IPS-18c (cell line): ENCODE measurements around the gene TMEM39A.

ENCODE experiments used
- H3K4me3 ChIP-seq: 2 replicates; pipeline ENCODE4 v1.7.0; 2013; ENCODE audit warnings: low read depth, mild to moderate bottlenecking, low read length, moderate library complexity; ENCODE audit not compliant: insufficient read depth
- H3K9me3 ChIP-seq: one replicate; pipeline ENCODE4 v1.6.1; 2013; ENCODE audit warnings: mild to moderate bottlenecking, low read length, moderate library complexity; ENCODE audit not compliant: control insufficient read depth, insufficient read depth

TMEM39A gene

DNA sequence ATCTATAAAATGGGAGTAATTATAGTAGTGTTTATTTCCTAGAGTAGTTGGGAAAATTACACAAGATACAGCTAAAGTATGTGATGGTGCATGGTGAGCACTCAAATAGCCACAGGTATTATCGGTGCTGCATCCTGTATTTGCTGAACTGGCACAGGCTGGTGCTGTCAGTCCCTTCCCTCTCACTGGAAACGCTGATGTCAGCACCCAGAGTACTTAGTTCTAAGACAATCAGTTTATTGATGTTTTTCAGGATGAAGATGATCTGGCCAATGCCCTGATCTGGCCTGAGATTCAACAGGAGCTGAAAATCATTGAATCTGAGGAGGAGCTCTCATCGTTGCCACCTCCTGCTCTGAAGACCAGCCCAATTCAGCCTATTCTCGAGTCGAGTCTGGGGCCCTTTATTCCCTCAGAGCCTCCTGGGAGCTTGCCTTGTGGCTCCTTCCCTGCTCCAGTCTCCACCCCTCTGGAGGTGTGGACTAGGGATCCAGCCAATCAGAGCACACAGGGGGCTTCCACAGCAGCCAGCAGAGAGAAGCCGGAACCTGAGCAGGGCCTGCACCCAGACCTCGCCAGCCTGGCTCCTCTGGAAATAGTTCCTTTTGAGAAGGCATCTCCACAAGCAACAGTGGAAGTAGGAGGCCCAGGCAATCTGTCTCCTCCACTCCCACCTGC is 49.7 kb downstream of the TMEM39A start:
- H3K4me3 ChIP-seq: no peak overlapping the region
- H3K9me3 ChIP-seq: peaks cover 2% of the 10 kb centered on the region

- Histone ChIP-seq H3K4me3 (no peak overlapping the region), H3K9me3 (peaks cover 2% of the 10 kb centered on the region)
Observed at GRCh38 chr3:119409844-119410243, 53.6 kb downstream of the TMEM39A start.

GRCh38 chr3:119408243-119408950 is 55.0 kb downstream of the TMEM39A start:
- H3K4me3 ChIP-seq: no peak overlapping the region

DNA sequence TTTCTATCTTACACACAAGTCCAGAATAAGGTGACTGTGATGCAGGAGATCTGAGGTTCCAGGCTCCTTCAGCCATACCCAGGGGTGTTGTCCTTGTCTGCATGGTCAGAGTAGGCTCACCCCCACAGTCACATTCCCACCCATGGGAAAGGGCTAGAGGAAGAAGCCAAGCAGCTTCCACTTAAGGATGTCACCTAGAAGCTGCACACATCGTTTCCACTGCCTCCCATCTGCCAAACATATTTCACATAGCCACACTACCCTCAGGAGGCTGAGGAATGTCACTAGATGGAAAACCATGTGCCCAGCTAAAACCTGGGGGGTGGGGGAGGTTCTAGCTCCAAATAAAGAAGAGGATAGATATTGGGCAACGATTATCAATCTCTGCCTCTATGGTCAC is 58.1 kb downstream of the TMEM39A start:
- Histone ChIP-seq H3K9me3 (no peaks in the 10 kb centered on the region), H3K4me3 (no peak overlapping the region)

More at GRCh38 chr3:119408243-119408950, 55.0 kb downstream of the TMEM39A start:
- peaks cover 2% of the 10 kb centered on the region for H3K9me3 ChIP-seq

DNA sequence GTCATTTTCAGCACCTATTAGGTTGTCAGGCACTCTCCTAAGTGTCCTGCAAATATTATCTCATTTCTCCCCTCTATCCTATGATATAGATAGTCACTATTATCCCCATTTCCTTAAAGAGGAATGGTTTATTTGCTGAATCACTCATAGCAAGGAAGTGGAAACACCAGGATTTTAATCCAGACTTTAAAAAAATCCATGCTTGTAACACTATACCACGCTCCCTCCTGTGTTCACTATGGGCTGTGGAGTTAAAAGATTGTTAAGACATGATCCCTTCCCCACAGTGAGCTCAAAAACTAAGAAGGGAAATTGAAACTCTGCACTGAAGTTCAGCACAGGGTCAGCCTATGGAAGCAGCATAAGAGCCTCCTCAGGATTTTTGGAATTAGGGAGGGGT is 60.2 kb downstream of the TMEM39A start:
- no peak overlapping the region for H3K4me3 ChIP-seq
- no peaks in the 10 kb centered on the region for H3K9me3 ChIP-seq

GRCh38 chr3:119402791-119403190 is 60.6 kb downstream of the TMEM39A start:
- no peak overlapping the region for H3K4me3 ChIP-seq
- no peaks in the 10 kb centered on the region for H3K9me3 ChIP-seq

DNA sequence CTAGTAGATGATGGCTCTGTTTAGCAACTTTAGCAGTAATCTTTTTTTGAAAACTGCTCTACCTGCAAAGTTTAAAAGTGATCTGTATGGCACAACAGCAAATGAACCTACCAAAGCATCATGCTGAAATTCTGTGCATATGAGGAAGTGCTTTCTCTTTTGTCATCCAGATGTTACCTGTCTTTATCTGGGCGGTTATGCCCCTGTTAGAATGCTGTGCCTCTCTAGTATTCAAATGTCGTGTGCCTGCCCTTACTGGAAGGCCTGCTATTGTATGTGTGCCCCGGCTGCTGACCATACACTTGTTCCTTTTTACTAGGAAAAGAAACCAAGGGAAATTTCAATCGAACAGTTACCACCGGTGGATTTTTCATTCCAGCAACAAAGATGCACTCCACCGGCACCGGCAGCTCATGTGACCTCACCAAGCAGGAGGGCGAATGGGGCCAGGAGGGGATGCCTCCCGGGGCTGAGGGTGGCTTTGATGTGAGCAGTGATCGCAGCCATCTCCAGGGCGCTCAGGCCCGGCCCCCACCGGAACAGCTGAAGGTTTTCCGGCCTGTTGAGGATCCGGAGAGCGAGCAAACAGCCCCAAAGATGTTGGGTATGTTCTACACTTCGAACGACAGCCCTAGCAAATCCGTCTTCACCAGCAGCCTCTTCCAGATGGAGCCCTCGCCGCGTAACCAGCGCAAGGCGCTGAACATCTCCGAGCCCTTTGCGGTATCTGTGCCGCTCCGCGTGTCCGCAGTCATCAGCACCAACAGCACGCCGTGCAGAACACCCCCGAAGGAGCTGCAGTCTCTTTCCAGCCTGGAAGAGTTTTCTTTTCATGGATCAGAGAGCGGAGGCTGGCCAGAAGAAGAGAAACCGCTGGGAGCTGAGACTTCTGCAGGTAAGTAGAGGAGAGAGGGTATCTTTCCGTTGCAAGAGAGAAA is 61.6 kb downstream of the TMEM39A start:
- Histone ChIP-seq H3K9me3 (no peaks in the 10 kb centered on the region), H3K4me3 (no peak overlapping the region)

DNA sequence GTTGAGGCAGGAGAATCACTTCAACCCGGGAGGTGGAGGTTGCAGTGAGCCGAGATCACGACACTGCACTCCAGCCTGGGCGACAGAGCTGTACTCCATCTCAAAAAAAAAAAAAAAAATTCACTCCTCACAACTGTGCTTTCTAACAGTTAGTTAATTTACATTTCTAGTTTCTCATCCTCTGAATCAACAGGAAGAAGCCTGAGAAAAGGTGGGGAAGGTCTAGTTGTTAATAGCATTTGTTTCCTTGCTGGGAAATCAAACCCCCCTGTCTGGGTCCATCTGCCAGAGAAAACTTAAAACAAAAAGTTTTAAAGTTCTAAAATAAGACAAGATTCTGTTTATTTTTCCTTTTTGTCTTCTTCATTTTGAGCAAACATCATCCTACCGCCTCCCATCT is 62.3 kb downstream of the TMEM39A start:
- Histone ChIP-seq H3K4me3 (no peak overlapping the region), H3K9me3 (no peaks in the 10 kb centered on the region)

- no peaks in the 10 kb centered on the region for H3K9me3 ChIP-seq
- no peak overlapping the region for H3K4me3 ChIP-seq
Observed at GRCh38 chr3:119400466-119400865, 62.9 kb downstream of the TMEM39A start.

DNA sequence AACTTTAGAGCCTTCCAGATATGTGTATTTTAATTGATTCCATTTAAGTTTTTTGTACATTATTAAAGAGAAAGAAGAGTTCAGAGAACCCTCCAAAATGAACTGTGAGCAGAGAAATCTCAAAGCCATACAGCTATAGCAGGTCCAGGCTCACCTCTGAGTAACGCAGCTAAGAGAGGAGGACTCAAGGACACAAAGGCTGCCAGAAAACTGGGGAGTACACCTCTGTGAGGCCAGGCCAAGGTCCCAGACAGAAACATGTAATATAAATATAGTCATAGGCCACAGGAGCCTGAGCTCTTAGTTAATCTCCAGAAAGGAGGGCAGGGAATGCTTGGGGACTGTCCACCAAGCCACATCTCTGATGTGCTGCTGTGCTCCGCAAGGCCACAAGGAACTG is 66.5 kb downstream of the TMEM39A start:
- H3K4me3 ChIP-seq: no peak overlapping the region
- H3K9me3 ChIP-seq: no peaks in the 10 kb centered on the region

GRCh38 chr3:119395923-119396358 is 67.5 kb downstream of the TMEM39A start:
- no peak overlapping the region for H3K4me3 ChIP-seq

DNA sequence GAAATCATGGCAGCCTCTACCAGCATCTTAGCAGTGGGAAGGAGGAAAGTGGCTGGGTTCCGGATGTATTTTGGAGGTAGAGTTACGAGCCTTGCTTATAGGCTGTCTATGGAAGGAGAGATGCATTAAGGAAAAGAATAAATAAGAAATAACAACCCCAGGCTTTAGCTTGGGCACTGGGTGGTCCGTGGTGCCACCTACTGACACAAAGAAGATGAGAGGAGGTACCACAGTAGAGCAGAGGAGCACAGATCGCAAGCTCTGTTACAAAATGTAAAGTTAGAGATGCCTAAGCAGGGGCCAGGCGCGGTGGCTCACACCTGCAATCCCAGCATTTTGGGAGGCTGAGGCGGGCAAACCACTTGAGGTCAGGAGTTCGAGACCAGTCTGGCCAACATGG is 74.8 kb downstream of the TMEM39A start:
- no peaks in the 10 kb centered on the region for H3K9me3 ChIP-seq
- H3K4me3 ChIP-seq: no peak overlapping the region

More at GRCh38 chr3:119395923-119396358, 67.5 kb downstream of the TMEM39A start:
- H3K9me3 ChIP-seq: no peaks in the 10 kb centered on the region

GRCh38 chr3:119382134-119382533 is 81.3 kb downstream of the TMEM39A start:
- H3K4me3 ChIP-seq: no peak overlapping the region
- no peaks in the 10 kb centered on the region for H3K9me3 ChIP-seq

DNA sequence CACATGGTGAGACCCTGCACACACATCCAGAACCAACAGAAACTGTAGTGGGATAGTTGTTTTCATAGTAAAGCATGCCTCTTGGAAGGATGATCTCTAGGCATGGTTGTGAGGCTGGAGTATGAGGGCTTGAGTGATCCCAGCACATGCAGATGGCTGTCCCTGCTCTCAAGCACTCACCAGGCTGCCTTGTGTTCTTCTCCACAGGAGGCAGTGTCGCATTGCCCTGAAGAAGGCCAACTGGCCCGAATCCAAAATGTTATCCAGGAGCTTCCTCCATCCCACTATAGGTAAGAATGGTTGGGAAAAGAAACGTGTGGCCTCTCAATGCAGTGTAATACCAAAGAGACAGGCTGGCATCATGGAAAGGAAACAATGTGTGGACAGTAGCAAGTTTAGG is 82.7 kb downstream of the TMEM39A start:
- Histone ChIP-seq H3K9me3 (no peaks in the 10 kb centered on the region), H3K4me3 (no peak overlapping the region)
